GM18499 (cell line): Measurements from ENCODE around the gene RPUSD3.
"Not testable (repeated sequence)": the region's sequence is repeated elsewhere in the genome, so short reads cannot be mapped to it uniquely, and the experiment has no call there.

Experiments
- ATAC-seq: cut with Tn5 transposase; IDR thresholded peaks from one replicate; pipeline ENCODE4 v1.9.1; 2021; ENCODE audit warnings: moderate number of reproducible peaks; ENCODE audit not compliant: insufficient read depth, unreplicated experiment

Gene RPUSD3

GRCh38 chr3:9866639-9867038, 22.8 kb upstream of the RPUSD3 start:
- no peak for ATAC-seq

GRCh38 chr3:9865125-9865637, 21.4 kb upstream of the RPUSD3 start:
- not testable (repeated sequence) for ATAC-seq

GRCh38 chr3:9864200-9864927, 20.6 kb upstream of the RPUSD3 start:
- no peak for ATAC-seq

- ATAC-seq = no peak
Observed at GRCh38 chr3:9863058-9863772, 19.4 kb upstream of the RPUSD3 start.

- no peak for ATAC-seq
Observed at GRCh38 chr3:9862391-9863057, 18.7 kb upstream of the RPUSD3 start.

GRCh38 chr3:9861626-9862130, 17.9 kb upstream of the RPUSD3 start:
- ATAC-seq = no peak

GRCh38 chr3:9861201-9861600, 17.4 kb upstream of the RPUSD3 start:
- no peak for ATAC-seq

- no peak for ATAC-seq
Observed at GRCh38 chr3:9859530-9860025, 15.8 kb upstream of the RPUSD3 start.

GRCh38 chr3:9855594-9855993, 11.8 kb upstream of the RPUSD3 start:
- no peak for ATAC-seq

GRCh38 chr3:9854291-9854940, 10.6 kb upstream of the RPUSD3 start:
- ATAC-seq = not testable (repeated sequence)

- ATAC-seq = no peak
Observed at GRCh38 chr3:9852528-9852927, 8.7 kb upstream of the RPUSD3 start.

- not testable (repeated sequence) for ATAC-seq
Observed at GRCh38 chr3:9851926-9852325, 8.1 kb upstream of the RPUSD3 start.

- not testable (repeated sequence) for ATAC-seq
Observed at GRCh38 chr3:9851383-9851782, 7.6 kb upstream of the RPUSD3 start.

- ATAC-seq = not testable (repeated sequence)
Observed at GRCh38 chr3:9848860-9849259, 5.1 kb upstream of the RPUSD3 start.

- not testable (repeated sequence) for ATAC-seq
Observed at GRCh38 chr3:9847870-9848269, 4.1 kb upstream of the RPUSD3 start.

- no peak for ATAC-seq
Observed at GRCh38 chr3:9846931-9847488, 3.2 kb upstream of the RPUSD3 start.

GRCh38 chr3:9846231-9846630, 2.4 kb upstream of the RPUSD3 start:
- ATAC-seq = no peak

GRCh38 chr3:9841015-9841414, 2.8 kb downstream of the RPUSD3 start:
- ATAC-seq = no peak

GRCh38 chr3:9838856-9839255, 5.0 kb downstream of the RPUSD3 start:
- no peak for ATAC-seq
